CD4-positive, alpha-beta T cell treated with Interleukin-17A for 4 hours (primary cell): ENCODE measurements around the gene CEMIP.

Experiments used
- DNase-seq: peaks from one replicate; pipeline ENCODE4 v3.0.0-alpha.2; 2020; ENCODE audit warnings: mixed read lengths

Gene CEMIP

DNA sequence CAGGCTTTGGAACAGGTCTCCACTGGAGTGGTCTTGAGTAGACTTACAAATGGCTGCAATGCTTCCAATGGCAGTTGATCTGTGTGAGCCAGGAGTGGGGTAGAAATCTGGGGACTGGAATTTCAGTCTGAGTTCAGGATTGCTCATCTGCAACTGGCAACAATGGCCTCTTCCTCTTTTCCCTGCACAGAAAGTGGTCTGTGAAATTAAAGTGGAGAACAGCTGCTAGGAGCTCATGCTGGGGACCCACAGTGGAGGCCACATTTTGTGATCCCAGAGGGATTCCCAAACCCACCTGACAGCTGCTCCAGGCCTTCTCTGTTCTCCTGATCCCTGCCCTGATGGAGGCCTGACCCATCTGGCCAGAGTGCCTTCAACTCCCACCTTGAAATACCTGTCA, 49.6 kb downstream of the CEMIP start:
- DNase-seq, result no peak

- DNase-seq, result no peak
Observed at GRCh38 chr15:80830677-80831076, 51.5 kb downstream of the CEMIP start.

DNA sequence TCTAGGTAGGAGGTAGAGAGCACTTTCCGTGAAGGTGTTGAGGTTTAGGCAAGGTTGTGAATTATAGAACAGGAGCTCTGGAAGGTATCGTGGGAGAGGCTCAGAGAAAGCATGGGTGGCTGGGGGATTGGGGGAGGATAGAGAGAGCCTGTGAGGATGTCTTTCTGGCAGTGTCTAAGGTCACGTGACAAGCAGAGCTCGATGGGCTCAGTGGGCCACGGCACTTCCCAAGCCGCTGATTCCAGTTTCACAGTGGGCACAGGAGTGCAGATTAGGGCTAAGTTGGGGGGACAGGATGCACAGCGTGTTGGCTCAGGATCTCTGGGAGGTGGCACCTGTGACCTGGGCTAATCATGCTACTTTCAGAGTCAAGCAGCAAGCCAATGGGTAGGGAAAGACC, 52.0 kb downstream of the CEMIP start:
- no peak for DNase-seq

GRCh38 chr15:80831606-80832224, 52.5 kb downstream of the CEMIP start:
- no peak for DNase-seq

GRCh38 chr15:80832686-80833085, 53.5 kb downstream of the CEMIP start:
- DNase-seq, result no peak

DNA sequence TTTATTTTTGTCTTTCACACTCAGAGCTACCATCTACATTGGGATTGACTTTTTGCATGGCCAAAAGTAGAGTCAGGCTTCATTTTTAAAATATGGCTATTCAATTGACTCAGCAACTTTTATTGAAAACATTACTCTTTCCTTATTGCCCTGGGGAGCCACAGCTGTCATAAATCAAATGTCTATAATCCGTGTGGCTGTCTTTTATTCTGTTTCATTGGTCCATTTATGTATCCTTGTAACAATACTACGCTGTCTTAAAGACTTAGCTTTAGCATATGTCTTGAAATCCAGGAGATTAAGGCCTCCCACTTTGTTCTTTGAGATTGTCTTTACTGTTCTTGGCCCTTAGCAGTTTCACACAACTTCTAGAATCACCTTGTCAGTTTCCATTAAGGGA, 55.2 kb downstream of the CEMIP start:
- DNase-seq, result no peak

DNA sequence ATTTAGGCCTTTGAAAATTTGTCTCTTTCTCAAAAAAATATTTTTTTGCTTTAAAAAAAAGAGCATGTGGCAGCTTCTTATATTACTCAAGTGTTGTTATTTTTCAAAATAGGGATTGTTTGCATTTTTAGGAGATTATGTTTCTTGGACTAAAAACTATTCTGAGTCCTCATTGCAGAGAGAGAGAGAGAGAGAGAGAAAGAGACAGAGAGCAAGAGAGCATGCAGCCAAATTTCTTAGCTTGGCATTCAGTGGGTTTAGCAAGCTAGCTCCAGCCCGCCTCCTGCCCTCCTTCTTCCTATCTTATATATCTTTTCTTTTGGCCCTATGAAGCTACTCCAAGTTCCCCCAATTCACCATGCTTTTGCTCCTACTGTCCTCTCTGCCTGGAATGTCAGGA, 55.7 kb downstream of the CEMIP start:
- DNase-seq, result no peak

DNA sequence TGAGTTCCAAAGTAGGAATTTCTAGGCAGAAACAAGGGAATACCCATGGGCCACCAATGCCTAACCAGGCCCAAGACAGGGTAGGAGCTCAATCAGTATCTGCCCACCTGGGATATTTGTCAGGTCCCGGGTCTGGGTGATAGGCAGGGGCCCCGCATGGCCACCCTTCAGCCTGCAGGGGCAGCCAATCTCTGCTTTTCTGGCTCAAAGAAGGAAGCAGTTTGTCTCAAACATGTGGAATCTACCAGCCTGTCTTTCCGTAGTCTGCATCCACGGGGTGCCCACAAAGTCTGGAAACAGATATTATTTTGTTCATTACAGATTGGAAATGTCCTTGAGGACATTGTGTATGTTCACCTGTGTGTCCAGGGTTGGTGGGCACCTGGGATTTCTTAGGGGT, 56.2 kb downstream of the CEMIP start:
- no peak for DNase-seq

- DNase-seq, result no peak
Observed at GRCh38 chr15:80836223-80836622, 57.1 kb downstream of the CEMIP start.

DNA sequence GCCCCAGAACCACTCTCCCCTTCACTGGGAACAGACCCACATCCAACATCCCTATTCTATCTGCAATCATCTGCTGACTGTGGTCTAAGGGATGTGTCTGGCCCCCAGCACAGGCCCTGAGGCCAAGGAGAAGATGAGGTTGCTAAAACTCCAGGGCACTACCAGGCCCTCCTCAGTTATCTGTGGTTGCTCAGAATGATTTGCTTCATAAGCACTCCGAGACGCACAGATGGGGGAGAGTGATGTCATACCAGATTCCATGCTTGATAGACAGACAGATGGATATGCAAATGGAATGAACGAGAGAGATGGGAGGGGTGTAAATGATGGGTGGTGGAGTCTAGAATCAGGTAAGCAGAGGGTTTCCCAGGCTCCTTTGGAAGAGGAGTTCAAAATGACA, 57.8 kb downstream of the CEMIP start:
- DNase-seq, result no peak

- DNase-seq, result no peak
Observed at GRCh38 chr15:80838012-80838411, 58.8 kb downstream of the CEMIP start.

GRCh38 chr15:80838666-80839065, 59.5 kb downstream of the CEMIP start:
- DNase-seq, result no peak

DNA sequence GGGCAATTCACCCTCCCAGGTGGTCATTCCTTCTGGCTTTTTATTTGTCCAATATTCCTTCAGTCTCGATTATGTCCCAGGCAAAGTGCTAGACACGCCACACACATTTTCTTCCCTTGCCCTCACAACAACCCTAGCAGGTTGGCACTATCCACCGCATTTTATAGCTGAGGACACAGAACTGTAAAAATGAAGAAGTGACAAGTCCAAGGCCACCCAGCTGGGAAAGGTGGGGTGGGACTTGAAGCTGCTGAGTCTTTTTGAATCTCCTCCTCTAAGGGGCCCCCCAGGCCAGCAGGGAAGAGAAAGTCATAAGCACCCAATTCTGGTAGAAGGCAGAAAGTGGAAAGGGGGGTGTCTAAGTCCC, 60.6 kb downstream of the CEMIP start:
- no peak for DNase-seq

GRCh38 chr15:80840182-80841130, 61.3 kb downstream of the CEMIP start:
- DNase-seq, result no peak

DNA sequence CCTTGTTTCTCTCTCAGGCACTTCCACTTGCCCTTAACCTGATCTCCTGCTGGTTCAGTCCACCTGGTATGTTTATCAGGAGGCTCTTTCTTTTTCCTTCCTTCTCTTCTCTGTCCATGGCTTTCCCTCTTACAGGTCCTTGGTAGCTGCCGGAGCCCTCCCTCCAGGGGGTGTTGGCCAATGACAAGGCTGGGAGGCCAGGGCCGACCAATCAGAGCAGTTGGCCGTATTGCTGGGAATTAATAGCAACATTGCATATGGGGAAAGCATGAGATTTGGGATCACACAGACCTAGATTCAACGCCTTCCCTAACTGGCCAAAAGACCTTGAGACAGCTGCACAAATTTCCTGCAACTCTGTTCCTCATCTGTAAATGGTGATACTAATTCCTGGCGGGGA, 62.4 kb downstream of the CEMIP start:
- no peak for DNase-seq

GRCh38 chr15:80844011-80844732, 65.0 kb downstream of the CEMIP start:
- DNase-seq, result no peak

- DNase-seq, result no peak
Observed at GRCh38 chr15:80846031-80846815, 67.1 kb downstream of the CEMIP start.

DNA sequence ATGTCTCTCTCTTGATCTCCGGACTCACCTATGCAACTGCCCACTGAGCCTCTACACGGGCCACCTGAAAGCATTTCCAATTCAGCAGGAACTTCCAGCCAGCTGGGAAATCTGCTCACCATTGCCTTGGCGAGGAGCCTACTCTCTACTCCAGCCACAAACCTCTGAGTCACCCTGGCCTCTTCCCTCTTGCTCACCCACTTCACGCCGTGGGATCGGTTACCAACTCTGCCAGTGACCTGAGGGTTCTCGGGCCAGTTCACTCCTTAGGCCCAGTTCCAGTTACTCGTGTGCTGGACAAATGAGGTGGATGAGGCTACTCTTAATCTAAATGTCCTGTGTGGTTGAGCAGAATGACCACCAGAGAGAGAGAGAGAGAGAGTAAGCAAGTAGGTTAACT, 70.1 kb downstream of the CEMIP start:
- DNase-seq, result no peak

DNA sequence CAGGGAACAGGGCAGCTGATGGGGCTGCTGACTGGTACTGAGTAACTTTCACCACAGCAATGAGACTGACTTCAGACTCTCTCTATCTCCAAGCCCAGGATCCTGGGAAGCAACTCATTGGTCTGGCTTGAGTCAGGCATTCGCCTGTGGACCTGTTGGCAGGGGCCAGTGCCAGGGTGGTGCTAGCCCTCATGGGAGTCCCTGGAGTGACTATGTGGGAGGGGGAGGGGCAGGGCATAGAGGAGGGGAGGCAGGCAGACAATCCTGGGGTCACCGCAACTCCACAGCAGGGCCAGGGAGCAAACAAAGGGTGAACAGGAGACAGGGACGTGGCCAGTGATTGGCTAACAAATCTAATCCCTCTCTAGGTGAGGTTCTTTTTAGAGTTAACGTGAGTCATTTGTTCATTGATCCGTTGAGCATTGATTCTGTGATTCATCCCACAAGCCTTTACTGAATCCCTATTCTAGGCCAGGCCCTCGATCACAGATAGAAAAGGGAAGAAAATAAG, 71.8 kb downstream of the CEMIP start:
- no peak for DNase-seq

DNA sequence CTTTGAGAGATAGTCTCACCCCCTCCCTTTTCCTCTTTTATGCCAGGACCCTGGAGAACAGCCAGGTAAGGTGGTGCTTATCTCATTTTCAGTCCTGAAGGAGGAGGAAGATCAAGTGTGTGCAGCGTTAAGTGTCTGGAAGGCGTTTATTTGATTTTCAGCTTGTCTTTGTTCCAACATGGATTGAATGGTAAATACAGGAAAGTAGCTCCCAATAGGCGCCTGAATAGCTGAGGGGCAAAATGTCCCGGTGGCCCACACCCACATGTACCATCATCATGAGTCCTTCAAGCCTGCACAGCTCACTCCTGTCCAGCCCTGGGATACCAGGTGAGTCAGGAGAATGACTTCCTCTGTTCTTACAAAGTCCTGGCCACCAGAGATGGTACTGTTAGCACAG, 73.5 kb downstream of the CEMIP start:
- no peak for DNase-seq

GRCh38 chr15:80854104-80854503, 74.9 kb downstream of the CEMIP start:
- no peak for DNase-seq

- DNase-seq, result no peak
Observed at GRCh38 chr15:80855206-80855605, 76.0 kb downstream of the CEMIP start.

DNA sequence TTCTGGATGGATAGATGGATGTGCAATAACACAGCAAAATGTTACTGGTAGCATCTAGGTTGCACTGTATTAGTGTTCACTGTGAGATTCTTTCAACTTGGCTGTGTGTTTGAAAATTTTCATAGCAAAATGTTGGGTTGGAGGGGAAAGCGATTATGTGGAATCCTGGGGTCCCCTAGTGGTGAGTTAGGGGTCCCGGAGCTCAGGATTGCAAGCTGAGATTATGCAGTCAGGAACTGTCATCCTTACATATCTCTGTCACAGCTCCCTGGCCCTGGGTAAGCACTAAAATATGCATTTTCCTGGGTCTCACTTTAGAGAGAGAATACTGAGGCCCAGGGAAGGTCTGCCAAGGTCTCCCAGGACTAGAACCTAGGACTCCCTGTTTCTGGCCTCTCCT, 77.2 kb downstream of the CEMIP start:
- DNase-seq, result peak; percentile 5
